ENCODE results near the gene TSPAN31.

DNA sequence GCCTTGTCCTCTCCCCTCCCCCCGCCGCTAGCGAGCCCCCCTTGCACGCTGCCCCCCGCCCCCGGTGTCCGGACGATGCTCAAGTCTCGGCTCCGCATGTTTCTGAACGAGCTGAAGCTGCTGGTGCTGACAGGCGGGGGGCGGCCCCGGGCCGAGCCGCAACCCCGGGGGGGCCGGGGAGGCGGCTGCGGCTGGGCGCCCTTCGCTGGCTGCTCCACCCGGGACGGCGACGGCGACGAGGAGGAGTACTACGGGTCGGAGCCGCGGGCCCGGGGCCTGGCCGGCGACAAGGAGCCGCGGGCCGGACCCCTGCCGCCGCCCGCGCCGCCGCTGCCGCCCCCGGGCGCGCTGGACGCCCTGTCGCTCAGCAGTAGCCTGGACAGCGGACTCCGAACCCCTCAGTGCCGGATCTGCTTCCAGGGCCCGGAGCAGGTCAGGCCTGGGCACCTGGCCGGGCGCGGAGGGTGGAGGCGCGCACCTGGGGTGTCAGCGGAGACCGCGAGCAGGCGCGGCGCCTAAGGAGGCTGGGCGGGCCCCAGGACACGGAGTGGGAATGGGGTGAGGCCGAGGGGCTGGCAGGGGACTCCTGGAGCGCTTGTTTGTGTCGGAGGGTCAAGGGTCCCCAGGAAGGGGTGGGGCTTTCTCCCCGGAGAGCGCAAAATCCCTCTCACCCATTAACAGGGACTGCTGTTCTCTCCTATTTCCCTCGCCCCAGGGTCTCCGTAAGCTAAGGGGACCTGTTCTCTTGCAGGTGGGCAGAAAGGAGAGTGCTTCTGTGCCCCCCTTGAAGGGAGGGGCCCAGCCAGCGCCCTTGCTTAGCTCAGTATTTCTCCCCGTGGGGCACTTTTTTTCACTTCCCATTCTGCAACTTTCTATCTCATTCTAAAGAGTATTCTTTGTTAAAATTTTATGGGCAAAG is 10.9 kb downstream of the TSPAN31 start:
- TF ChIP-seq, protein P1, sequence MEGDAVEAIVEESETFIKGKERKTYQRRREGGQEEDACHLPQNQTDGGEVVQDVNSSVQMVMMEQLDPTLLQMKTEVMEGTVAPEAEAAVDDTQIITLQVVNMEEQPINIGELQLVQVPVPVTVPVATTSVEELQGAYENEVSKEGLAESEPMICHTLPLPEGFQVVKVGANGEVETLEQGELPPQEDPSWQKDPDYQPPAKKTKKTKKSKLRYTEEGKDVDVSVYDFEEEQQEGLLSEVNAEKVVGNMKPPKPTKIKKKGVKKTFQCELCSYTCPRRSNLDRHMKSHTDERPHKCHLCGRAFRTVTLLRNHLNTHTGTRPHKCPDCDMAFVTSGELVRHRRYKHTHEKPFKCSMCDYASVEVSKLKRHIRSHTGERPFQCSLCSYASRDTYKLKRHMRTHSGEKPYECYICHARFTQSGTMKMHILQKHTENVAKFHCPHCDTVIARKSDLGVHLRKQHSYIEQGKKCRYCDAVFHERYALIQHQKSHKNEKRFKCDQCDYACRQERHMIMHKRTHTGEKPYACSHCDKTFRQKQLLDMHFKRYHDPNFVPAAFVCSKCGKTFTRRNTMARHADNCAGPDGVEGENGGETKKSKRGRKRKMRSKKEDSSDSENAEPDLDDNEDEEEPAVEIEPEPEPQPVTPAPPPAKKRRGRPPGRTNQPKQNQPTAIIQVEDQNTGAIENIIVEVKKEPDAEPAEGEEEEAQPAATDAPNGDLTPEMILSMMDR (conservative IDR thresholded peaks at IDR 0.05; ENCODE audit: low read depth in 2 of 2), result no peak
- TF ChIP-seq EZH2 (IDR thresholded peaks at IDR 0.05; ENCODE audit: low read depth, unreplicated experiment), result no peak
- TF ChIP-seq CREB1 (CRISPR knock-in tag; IDR thresholded peaks at IDR 0.05; ENCODE audit: low read depth), result no peak
- no peak for TF ChIP-seq REST (IDR thresholded peaks at IDR 0.05; ENCODE audit: unreplicated experiment)
- TF ChIP-seq ZNF331 (CRISPR knock-in tag; IDR thresholded peaks at IDR 0.05; ENCODE audit: low read depth), result no peak
- TF ChIP-seq POLR2AphosphoS5 (IDR thresholded peaks at IDR 0.05; ENCODE audit: low read depth), result no peak

Measured in GM23338 (cell line).